ENCODE measurements around the gene SMIM22.

DNA sequence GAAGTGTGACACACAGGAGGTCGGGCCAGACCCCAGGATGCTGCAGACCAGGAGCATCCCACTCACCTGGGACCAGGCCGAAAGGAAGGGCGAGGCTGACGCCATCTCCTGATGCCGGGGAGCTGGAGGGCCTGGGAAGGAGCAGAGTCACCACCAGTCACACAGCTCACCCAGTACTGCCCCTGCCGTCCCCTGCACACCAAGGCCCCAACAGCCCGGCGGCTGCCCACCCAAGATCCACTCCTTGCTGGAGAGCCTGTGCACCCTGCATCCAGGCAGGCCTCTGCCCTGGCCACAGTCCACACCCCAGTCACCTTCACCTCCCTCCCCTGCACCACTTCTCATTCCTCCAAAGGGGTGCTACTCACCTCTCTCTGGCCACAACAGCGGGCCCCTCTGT is 33.0 kb upstream of the SMIM22 start:
- TF ChIP-seq, protein P1, sequence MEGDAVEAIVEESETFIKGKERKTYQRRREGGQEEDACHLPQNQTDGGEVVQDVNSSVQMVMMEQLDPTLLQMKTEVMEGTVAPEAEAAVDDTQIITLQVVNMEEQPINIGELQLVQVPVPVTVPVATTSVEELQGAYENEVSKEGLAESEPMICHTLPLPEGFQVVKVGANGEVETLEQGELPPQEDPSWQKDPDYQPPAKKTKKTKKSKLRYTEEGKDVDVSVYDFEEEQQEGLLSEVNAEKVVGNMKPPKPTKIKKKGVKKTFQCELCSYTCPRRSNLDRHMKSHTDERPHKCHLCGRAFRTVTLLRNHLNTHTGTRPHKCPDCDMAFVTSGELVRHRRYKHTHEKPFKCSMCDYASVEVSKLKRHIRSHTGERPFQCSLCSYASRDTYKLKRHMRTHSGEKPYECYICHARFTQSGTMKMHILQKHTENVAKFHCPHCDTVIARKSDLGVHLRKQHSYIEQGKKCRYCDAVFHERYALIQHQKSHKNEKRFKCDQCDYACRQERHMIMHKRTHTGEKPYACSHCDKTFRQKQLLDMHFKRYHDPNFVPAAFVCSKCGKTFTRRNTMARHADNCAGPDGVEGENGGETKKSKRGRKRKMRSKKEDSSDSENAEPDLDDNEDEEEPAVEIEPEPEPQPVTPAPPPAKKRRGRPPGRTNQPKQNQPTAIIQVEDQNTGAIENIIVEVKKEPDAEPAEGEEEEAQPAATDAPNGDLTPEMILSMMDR (IDR thresholded peaks at IDR 0.05), result no peak
- TF ChIP-seq POLR2AphosphoS5 (IDR thresholded peaks at IDR 0.05) (no peak), POLR2A (IDR thresholded peaks at IDR 0.05) (no peak)
